ENCODE measurements around the gene C15orf39.

DNA sequence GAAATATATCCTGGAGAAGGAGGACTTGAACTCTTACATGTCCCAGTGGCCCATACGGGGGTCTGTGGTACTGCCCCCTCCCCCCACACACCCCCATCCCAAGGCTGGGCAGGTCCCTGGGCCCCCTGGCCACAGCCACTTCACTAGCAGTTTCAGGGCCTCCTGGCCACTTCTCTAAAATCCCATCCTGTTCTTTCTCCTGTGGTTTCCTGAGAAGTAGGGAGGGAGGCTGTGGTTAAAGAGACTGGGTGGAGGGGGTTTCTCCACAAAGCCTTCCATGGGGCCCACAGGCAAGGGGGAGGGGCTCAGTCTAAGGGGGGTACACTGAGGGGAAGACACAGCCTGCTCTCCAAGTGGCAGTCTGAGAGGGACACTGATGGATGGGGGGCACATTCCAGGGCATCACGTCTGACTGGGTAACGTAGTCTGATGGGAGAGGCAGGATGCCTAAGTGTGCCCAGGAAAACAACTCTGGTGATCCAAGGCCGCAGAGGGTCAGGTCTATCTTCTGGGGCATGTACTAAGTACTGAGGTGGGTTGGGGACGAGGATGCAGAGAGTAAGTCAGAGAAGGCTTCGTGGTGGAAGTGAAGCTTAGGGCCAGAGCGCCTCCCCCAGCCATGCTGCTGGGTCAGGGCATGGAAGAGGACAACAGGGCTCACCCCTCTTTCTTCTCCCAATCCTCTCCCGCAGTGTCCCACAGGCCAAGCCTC is 48.0 kb upstream of the C15orf39 start:
- TF ChIP-seq, protein P1, sequence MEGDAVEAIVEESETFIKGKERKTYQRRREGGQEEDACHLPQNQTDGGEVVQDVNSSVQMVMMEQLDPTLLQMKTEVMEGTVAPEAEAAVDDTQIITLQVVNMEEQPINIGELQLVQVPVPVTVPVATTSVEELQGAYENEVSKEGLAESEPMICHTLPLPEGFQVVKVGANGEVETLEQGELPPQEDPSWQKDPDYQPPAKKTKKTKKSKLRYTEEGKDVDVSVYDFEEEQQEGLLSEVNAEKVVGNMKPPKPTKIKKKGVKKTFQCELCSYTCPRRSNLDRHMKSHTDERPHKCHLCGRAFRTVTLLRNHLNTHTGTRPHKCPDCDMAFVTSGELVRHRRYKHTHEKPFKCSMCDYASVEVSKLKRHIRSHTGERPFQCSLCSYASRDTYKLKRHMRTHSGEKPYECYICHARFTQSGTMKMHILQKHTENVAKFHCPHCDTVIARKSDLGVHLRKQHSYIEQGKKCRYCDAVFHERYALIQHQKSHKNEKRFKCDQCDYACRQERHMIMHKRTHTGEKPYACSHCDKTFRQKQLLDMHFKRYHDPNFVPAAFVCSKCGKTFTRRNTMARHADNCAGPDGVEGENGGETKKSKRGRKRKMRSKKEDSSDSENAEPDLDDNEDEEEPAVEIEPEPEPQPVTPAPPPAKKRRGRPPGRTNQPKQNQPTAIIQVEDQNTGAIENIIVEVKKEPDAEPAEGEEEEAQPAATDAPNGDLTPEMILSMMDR (conservative IDR thresholded peaks at IDR 0.05) = no peak
- TF ChIP-seq EZH2 (IDR thresholded peaks at IDR 0.05; ENCODE audit: low read depth) = no peak
